ENCODE measurements around the gene KLHL10.

The KLHL10 gene

GRCh38 chr17:41864498-41864835 is 26.8 kb downstream of the KLHL10 start:
- WGBS = under 1% methylated on average over 25 of the region's 25 CpGs
- Histone ChIP-seq H3K9ac (ENCODE audit: low read length) (peak overlapping the region; percentile 97), H3K27me3 (ENCODE audit: control insufficient read depth in 1 of 2, insufficient read depth in 1 of 2, low read length in 2 of 2) (no peaks in the 10 kb centered on the region), H3K4me2 (ENCODE audit: low read length, poor library complexity, severe bottlenecking) (peak overlapping the region; percentile 56), H2AK5ac (ENCODE audit: low read length, severe bottlenecking) (no peak overlapping the region), H3K23ac (ENCODE audit: low read length in 2 of 2) (no peak overlapping the region), H2AFZ (ENCODE audit: low read depth, low read length) (peak overlapping the region; percentile 87), H3K18ac (ENCODE audit: low read depth in 1 of 2, low read length in 2 of 2) (peak overlapping the region; percentile 76 to 93), H2BK15ac (ENCODE audit: low read depth, poor library complexity, severe bottlenecking) (no peak overlapping the region), H3K14ac (ENCODE audit: low read length in 2 of 2) (peak overlapping the region in 1 of 2 experiments; percentile 84), H3K9me3 (ENCODE audit: control insufficient read depth, low read length) (no peaks in the 10 kb centered on the region), H3K27ac (ENCODE audit: low read length, poor library complexity, severe bottlenecking) (no peak overlapping the region), H2BK5ac (ENCODE audit: low read depth, low read length, poor library complexity, severe bottlenecking) (no peak overlapping the region), H4K8ac (ENCODE audit: low read length) (peak overlapping the region; percentile 78), H3K79me1 (replicated peaks; ENCODE audit: low read length, poor library complexity, severe bottlenecking) (peaks cover 12% of the 10 kb centered on the region), H3K36me3 (ENCODE audit: control insufficient read depth in 1 of 2, insufficient read depth in 2 of 2, low read depth in 1 of 2, low read length in 2 of 2) (peaks cover 11 to 27% of the 10 kb centered on the region in 2 experiments), H3K4ac (ENCODE audit: low read depth in 1 of 2, low read length in 2 of 2) (peak overlapping the region in 1 of 2 experiments; percentile 70), H3K4me1 (ENCODE audit: control insufficient read depth, insufficient read depth, low read depth, low read length) (peaks cover 9% of the 10 kb centered on the region), H2BK12ac (ENCODE audit: low read length in 2 of 2) (peak overlapping the region in 1 of 2 experiments; percentile 58), H4K91ac (ENCODE audit: low read length) (no peak overlapping the region), H3K4me3 (ENCODE audit: insufficient read depth in 1 of 2, low read depth in 1 of 2, low read length in 2 of 2) (peak overlapping the region; percentile 81 to 94), H2BK120ac (ENCODE audit: low read depth, low read length) (no peak overlapping the region)
- no peak for DNase-seq

- Histone ChIP-seq H2BK120ac (ENCODE audit: low read depth, low read length) (peak within 1 kb of the TSS; percentile 81), H3K9ac (ENCODE audit: low read length) (peak within 1 kb of the TSS; percentile 97), H4K8ac (ENCODE audit: low read length) (peak within 1 kb of the TSS; percentile 94), H2BK12ac (ENCODE audit: low read length in 2 of 2) (peak within 1 kb of the TSS in 1 of 2 experiments; percentile 58), H2BK15ac (ENCODE audit: low read depth, poor library complexity, severe bottlenecking) (peak within 1 kb of the TSS; percentile 93), H3K4me1 (ENCODE audit: control insufficient read depth, insufficient read depth, low read depth, low read length) (peaks cover 9% of the 10 kb centered on the region), H3K9me3 (ENCODE audit: control insufficient read depth, low read length) (no peaks in the 10 kb centered on the region), H3K79me1 (replicated peaks; ENCODE audit: low read length, poor library complexity, severe bottlenecking) (peaks cover 11% of the 10 kb centered on the region), H3K36me3 (ENCODE audit: control insufficient read depth in 1 of 2, insufficient read depth in 2 of 2, low read depth in 1 of 2, low read length in 2 of 2) (peaks cover 17 to 32% of the 10 kb centered on the region in 2 experiments), H2AK5ac (ENCODE audit: low read length, severe bottlenecking) (no peak within 1 kb of the TSS), H2AFZ (ENCODE audit: low read depth, low read length) (peak within 1 kb of the TSS; percentile 87), H3K4ac (ENCODE audit: low read depth in 1 of 2, low read length in 2 of 2) (peak within 1 kb of the TSS; percentile 70 to 80), H3K27ac (ENCODE audit: low read length, poor library complexity, severe bottlenecking) (peak within 1 kb of the TSS; percentile 82), H3K14ac (ENCODE audit: low read length in 2 of 2) (peak within 1 kb of the TSS in 1 of 2 experiments; percentile 84), H3K4me3 (ENCODE audit: insufficient read depth in 1 of 2, low read depth in 1 of 2, low read length in 2 of 2) (peak within 1 kb of the TSS; percentile 81 to 94), H3K23ac (ENCODE audit: low read length in 2 of 2) (peak within 1 kb of the TSS; percentile 20 to 97), H2BK5ac (ENCODE audit: low read depth, low read length, poor library complexity, severe bottlenecking) (peak within 1 kb of the TSS; percentile 85), H3K4me2 (ENCODE audit: low read length, poor library complexity, severe bottlenecking) (peak within 1 kb of the TSS; percentile 60), H3K18ac (ENCODE audit: low read depth in 1 of 2, low read length in 2 of 2) (peak within 1 kb of the TSS; percentile 76 to 93), H4K91ac (ENCODE audit: low read length) (peak within 1 kb of the TSS; percentile 4), H3K27me3 (ENCODE audit: control insufficient read depth in 1 of 2, insufficient read depth in 1 of 2, low read length in 2 of 2) (no peaks in the 10 kb centered on the region)
- DNase-seq = peak; percentile 92
- under 1% methylated on average over 89 of the region's 90 CpGs for WGBS
These were observed 27.4 kb downstream of the KLHL10 start, which contains the start of gene KLHL11 for GRCh38 chr17:41864836-41865595. Gene KLHL11, minus strand, starts transcription at chr17:41865423. Its CDS starts 53 bp downstream, at chr17:41865370.

- no peak for DNase-seq
- H3K18ac ChIP-seq (ENCODE audit: low read depth in 1 of 2, low read length in 2 of 2) = no peak overlapping the region
- no peak overlapping the region for H4K91ac ChIP-seq (ENCODE audit: low read length)
- H2BK15ac ChIP-seq (ENCODE audit: low read depth, poor library complexity, severe bottlenecking) = no peak overlapping the region
- H3K9me3 ChIP-seq (ENCODE audit: control insufficient read depth, low read length) = no peaks in the 10 kb centered on the region
- peak overlapping the region; percentile 14 to 94 for H3K4me3 ChIP-seq (ENCODE audit: insufficient read depth in 1 of 2, low read depth in 1 of 2, low read length in 2 of 2)
- H3K9ac ChIP-seq (ENCODE audit: low read length) = peak overlapping the region; percentile 97
- 4% methylated on average over 9 of the region's 10 CpGs for WGBS
- H3K27ac ChIP-seq (ENCODE audit: low read length, poor library complexity, severe bottlenecking) = peak overlapping the region; percentile 77
- H2AK5ac ChIP-seq (ENCODE audit: low read length, severe bottlenecking) = no peak overlapping the region
- H2AFZ ChIP-seq (ENCODE audit: low read depth, low read length) = no peak overlapping the region
- no peaks in the 10 kb centered on the region for H3K27me3 ChIP-seq (ENCODE audit: control insufficient read depth in 1 of 2, insufficient read depth in 1 of 2, low read length in 2 of 2)
- H3K4ac ChIP-seq (ENCODE audit: low read depth in 1 of 2, low read length in 2 of 2) = peak overlapping the region in 1 of 2 experiments; percentile 67
- peaks cover 22 to 38% of the 10 kb centered on the region in 2 experiments for H3K36me3 ChIP-seq (ENCODE audit: control insufficient read depth in 1 of 2, insufficient read depth in 2 of 2, low read depth in 1 of 2, low read length in 2 of 2)
- no peak overlapping the region for H3K23ac ChIP-seq (ENCODE audit: low read length in 2 of 2)
- no peak overlapping the region for H2BK12ac ChIP-seq (ENCODE audit: low read length in 2 of 2)
- no peak overlapping the region for H2BK5ac ChIP-seq (ENCODE audit: low read depth, low read length, poor library complexity, severe bottlenecking)
- no peak overlapping the region for H2BK120ac ChIP-seq (ENCODE audit: low read depth, low read length)
- no peak overlapping the region for H3K14ac ChIP-seq (ENCODE audit: low read length in 2 of 2)
- H3K79me1 ChIP-seq (replicated peaks; ENCODE audit: low read length, poor library complexity, severe bottlenecking) = peaks cover 10% of the 10 kb centered on the region
- peak overlapping the region; percentile 60 for H3K4me2 ChIP-seq (ENCODE audit: low read length, poor library complexity, severe bottlenecking)
- peak overlapping the region; percentile 94 for H4K8ac ChIP-seq (ENCODE audit: low read length)
- peaks cover 9% of the 10 kb centered on the region for H3K4me1 ChIP-seq (ENCODE audit: control insufficient read depth, insufficient read depth, low read depth, low read length)
These were observed 27.9 kb downstream of the KLHL10 start for GRCh38 chr17:41865596-41865893.

GRCh38 chr17:41868568-41868967 is 30.9 kb downstream of the KLHL10 start:
- DNase-seq = no peak
- Histone ChIP-seq H4K91ac (ENCODE audit: low read length) (no peak overlapping the region), H3K79me1 (replicated peaks; ENCODE audit: low read length, poor library complexity, severe bottlenecking) (peaks cover 10% of the 10 kb centered on the region), H4K8ac (ENCODE audit: low read length) (no peak overlapping the region), H2BK5ac (ENCODE audit: low read depth, low read length, poor library complexity, severe bottlenecking) (no peak overlapping the region), H2BK120ac (ENCODE audit: low read depth, low read length) (no peak overlapping the region), H3K4me1 (ENCODE audit: control insufficient read depth, insufficient read depth, low read depth, low read length) (peaks cover 2% of the 10 kb centered on the region), H3K36me3 (ENCODE audit: control insufficient read depth in 1 of 2, insufficient read depth in 2 of 2, low read depth in 1 of 2, low read length in 2 of 2) (peaks cover 47 to 65% of the 10 kb centered on the region in 2 experiments), H2AFZ (ENCODE audit: low read depth, low read length) (no peak overlapping the region), H3K4ac (ENCODE audit: low read depth in 1 of 2, low read length in 2 of 2) (no peak overlapping the region), H3K23ac (ENCODE audit: low read length in 2 of 2) (no peak overlapping the region), H2BK15ac (ENCODE audit: low read depth, poor library complexity, severe bottlenecking) (no peak overlapping the region), H2AK5ac (ENCODE audit: low read length, severe bottlenecking) (no peak overlapping the region), H2BK12ac (ENCODE audit: low read length in 2 of 2) (no peak overlapping the region), H3K14ac (ENCODE audit: low read length in 2 of 2) (no peak overlapping the region), H3K9me3 (ENCODE audit: control insufficient read depth, low read length) (no peaks in the 10 kb centered on the region), H3K18ac (ENCODE audit: low read depth in 1 of 2, low read length in 2 of 2) (no peak overlapping the region), H3K4me2 (ENCODE audit: low read length, poor library complexity, severe bottlenecking) (no peak overlapping the region), H3K4me3 (ENCODE audit: insufficient read depth in 1 of 2, low read depth in 1 of 2, low read length in 2 of 2) (no peak overlapping the region), H3K27me3 (ENCODE audit: control insufficient read depth in 1 of 2, insufficient read depth in 1 of 2, low read length in 2 of 2) (no peaks in the 10 kb centered on the region), H3K27ac (ENCODE audit: low read length, poor library complexity, severe bottlenecking) (no peak overlapping the region), H3K9ac (ENCODE audit: low read length) (no peak overlapping the region)
- WGBS = 83% methylated on average over 2 of the region's 3 CpGs

All from mesenchymal stem cell (in vitro differentiated cells and primary cell).